ENCODE results near the gene GLCCI1. TPM values are rescaled to one million over a fixed set of nuclear protein-coding genes. Genes with fewer than 3 reads are reported as not detected.

The GLCCI1 gene
- total RNA-seq, 4 donors from 2014 or later = 15.6 to 24.0 (median 21.7) TPM

DNA sequence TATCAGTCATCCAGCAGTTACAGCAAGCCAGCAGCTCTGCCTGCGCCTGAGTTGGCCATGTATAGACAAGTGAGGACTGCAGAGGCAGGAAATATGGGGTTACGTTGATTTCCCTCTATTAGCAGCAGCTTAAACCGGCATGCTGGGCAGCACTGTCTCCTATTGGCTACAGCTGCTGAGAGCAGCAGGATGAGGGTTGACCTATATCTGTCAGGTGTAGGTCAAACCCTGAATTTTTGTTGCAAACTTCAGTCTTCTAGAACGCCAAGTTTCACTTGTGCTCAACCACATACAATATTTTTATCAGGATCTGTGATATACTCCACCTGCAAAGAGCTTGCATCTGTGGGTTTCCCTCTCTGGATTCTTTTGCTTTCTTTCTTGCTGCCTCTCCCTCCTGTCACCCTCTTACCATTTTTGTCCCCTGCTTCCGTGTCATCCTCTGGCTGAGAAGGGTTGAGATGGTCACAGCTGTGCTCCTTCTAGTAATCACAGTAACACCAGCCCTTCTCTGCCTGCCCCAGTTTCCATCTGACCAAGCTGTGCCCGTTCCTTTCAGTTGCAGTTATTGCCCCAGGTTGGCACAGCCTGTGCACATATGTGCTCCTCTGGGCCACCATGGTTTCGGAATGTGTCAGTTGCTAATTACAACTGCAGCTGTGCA is 23.8 kb upstream of the GLCCI1 start:
- TF ChIP-seq, protein P1, sequence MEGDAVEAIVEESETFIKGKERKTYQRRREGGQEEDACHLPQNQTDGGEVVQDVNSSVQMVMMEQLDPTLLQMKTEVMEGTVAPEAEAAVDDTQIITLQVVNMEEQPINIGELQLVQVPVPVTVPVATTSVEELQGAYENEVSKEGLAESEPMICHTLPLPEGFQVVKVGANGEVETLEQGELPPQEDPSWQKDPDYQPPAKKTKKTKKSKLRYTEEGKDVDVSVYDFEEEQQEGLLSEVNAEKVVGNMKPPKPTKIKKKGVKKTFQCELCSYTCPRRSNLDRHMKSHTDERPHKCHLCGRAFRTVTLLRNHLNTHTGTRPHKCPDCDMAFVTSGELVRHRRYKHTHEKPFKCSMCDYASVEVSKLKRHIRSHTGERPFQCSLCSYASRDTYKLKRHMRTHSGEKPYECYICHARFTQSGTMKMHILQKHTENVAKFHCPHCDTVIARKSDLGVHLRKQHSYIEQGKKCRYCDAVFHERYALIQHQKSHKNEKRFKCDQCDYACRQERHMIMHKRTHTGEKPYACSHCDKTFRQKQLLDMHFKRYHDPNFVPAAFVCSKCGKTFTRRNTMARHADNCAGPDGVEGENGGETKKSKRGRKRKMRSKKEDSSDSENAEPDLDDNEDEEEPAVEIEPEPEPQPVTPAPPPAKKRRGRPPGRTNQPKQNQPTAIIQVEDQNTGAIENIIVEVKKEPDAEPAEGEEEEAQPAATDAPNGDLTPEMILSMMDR (IDR thresholded peaks at IDR 0.05; ENCODE audit: low read depth) = no peak

DNA sequence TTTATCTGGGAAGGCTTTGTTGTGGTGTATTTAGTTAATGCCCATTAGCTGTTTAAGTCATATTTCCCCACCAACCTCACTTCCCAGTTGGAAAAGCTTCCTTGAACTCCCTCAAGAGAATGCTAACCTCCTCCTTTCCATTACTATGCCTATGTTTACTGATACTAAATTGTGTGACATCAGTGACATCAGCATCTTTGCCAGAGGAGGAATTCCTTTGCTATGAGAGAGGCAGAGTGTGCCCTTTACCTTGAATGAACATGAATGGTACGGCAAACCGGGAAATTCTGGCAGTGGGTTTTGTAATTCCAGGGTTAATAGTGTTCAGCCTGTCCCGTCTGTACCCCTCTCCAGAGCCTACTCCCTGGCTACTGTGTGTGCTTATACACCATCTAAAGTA is 22.1 kb upstream of the GLCCI1 start:
- TF ChIP-seq, protein P1 (IDR thresholded peaks at IDR 0.05; ENCODE audit: low read depth) = no peak

DNA sequence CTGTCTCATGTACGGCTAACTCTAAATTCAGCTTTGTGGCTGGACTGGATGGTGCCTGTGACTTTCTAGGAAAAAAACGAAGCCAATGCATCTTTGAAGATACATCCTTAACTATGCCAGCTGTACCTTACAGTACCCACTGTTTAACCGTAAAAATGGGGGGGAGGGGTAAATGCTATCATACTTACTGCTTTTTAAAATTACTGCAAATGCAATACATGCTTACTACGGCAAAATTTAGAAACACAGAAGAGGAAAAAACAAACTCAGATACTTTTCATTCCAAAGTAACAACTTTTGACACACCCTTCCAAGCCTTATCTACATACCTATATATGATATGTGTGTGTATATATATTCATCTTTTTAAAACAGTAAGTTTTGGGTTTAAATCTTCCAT is 20.4 kb upstream of the GLCCI1 start:
- TF ChIP-seq, protein P1 (IDR thresholded peaks at IDR 0.05; ENCODE audit: low read depth) = no peak

DNA sequence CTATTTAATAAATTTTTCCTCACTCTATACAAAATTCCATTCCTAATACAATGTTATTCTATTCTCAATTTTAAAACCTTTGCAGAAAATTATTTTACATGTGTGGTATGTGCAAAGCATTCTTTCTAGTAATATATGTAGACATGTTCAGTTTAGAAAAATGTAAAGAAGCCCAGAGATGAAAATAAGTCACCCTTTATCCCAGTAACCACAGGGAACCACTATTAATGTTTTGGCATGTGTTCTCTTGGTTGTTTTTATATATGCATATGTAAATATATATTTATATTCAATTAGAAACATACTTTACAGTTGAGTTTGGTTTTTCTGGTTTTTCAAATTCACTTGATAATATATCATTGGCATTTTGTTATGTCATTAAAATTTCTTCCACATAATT is 14.8 kb upstream of the GLCCI1 start:
- TF ChIP-seq, protein P1 (IDR thresholded peaks at IDR 0.05; ENCODE audit: low read depth) = no peak

DNA sequence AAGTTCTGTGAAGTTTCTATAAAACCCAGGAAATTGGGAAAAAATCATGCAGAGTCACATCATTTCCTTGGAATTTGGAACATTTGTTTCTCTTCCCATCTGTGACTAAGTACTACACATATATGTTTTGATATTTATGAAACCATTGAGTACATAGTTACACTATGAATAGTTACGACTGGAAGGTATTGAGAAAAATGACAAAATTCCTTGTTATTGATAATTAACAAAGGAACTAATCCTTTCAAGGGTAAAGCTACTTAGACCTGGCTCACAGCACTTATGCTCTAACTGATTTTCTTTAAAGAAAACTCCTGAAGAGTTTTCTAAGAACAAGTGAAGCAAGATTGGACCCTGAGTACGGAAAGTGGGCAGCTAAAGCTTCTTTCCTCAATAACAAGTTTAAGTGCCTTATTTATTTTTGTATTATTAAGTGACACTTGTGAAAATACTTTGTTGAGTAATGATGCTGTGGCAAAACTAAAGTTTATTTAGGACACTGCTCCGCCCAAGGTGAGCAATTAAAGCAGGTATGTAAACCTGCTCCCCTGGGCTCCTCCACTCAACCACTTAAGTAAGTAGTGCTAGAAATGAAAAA is 12.0 kb upstream of the GLCCI1 start:
- TF ChIP-seq, protein P1 (IDR thresholded peaks at IDR 0.05; ENCODE audit: low read depth) = no peak

DNA sequence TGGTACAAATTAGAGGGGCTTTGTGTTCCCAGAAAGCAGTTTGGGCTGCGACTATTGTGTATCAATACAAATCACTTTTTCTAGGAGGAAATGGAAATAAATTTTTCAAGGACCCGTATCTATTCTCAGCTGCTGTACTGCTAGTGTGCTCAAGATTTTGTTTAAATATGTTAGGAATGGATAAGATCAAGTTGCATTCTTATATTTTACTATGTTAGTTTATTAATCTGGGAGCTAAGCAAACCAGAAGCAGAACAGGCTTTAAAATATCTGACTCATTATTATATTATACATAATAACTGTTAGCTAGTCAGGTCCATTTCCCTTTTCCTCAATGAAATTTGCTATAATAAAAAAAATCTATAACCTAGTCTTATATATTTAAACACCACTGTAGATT is 11.1 kb upstream of the GLCCI1 start:
- TF ChIP-seq, protein P1 (IDR thresholded peaks at IDR 0.05; ENCODE audit: low read depth) = no peak

DNA sequence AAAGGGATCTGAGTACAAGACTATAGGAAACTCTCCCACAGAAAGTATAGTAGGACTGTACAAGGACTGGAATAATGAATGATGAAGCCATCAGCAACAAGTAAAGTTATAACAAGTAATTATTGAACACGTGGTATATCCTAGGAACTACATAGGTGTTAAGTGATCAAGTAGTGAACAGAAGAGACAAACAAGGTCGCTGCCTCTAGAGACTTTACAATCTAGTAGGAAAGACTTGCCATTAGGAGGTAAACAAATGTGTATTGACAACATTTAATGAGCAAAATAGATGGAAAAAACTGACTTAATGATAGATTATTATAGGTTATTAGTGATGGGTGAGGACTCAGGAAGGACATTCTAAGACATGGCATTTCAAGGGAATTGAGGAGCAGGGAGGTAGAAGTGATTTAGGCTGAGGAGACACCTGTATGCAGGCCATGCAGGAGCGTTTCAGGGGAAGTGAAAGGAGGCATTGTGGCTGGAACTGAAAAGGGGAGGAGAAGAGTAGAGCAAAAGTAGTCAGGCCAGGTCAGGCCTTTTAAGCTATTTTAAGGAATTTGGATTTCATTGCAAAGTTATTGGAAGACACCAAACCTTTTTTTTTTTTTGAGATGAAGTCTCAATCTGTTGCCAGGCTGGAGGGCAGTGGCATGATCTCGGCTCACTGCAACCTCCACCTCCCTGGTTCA is 8.5 kb upstream of the GLCCI1 start:
- TF ChIP-seq, protein P1 (IDR thresholded peaks at IDR 0.05; ENCODE audit: low read depth) = no peak

Measured in subcutaneous adipose tissue (tissue), 4 donors.